BJ (cell line): ENCODE measurements around the gene DENND1A. TPM values are rescaled to one million over a fixed set of nuclear protein-coding genes. Genes with fewer than 3 reads are reported as not detected.

Experiments used
- CTCF ChIA-PET: fragments of 350-600 bp; formaldehyde crosslinking; extraction: SDS; loops from one replicate; lab custom pipeline; 2021; ENCODE audit warnings: antibody characterized with exemption, inconsistent platforms; lab: Yijun Ruan, JAX
- POLR2A ChIA-PET: fragments of 300-600 bp; sonication (Branson Sonifier 250); formaldehyde crosslinking; extraction: SDS; loops from one replicate; lab custom pipeline; 2021; ENCODE audit warnings: antibody characterized with exemption; lab: Charles Lee
- DNase-seq: peaks from one replicate; pipeline ENCODE4 v3.0.0-alpha.2; 2011; ENCODE audit warnings: low read depth
- H3K27me3 ChIP-seq: 2 replicates; pipeline ENCODE4 v1.6.0; 2011; ENCODE audit warnings: low read length; ENCODE audit not compliant: control insufficient read depth, insufficient read depth
- H3K36me3 ChIP-seq: 2 replicates; pipeline ENCODE4 v1.5.1; 2011; ENCODE audit warnings: low read length; ENCODE audit not compliant: control insufficient read depth, insufficient read depth
- H3K4me3 ChIP-seq: 2 replicates; pipeline ENCODE4 v1.5.1; 2011; ENCODE audit warnings: low read depth, mild to moderate bottlenecking, control low read depth, low read length
- CTCF ChIP-seq: IDR thresholded peaks from 2 replicates; pipeline ENCODE4 v1.5.1; 2011; ENCODE audit warnings: low read depth, mild to moderate bottlenecking, control low read depth, inconsistent platforms, low read length, moderate library complexity; ENCODE audit not compliant: insufficient read depth
- polyA plus RNA-seq: library from polyadenylated mRNA; depleted of rRNA; stranded (reverse); fragments of >200 nt; gene quantifications from 2 replicates; pipeline ENCODE4 v1.2.3, GENCODE V29; 2011

DENND1A gene
- polyA plus RNA-seq, 1 experiment: 24.0 TPM

- no peak for TF ChIP-seq CTCF
- no peak for DNase-seq
- H3K36me3 ChIP-seq: no peaks in the 10 kb centered on the region
- ChIA-PET POLR2A (no interaction called here), CTCF (interaction anchor here (0.7 to 1.6 kb wide), 2 partner anchors 10 to 547 kb away, joined by 4 read pairs; no protein-coding TSS in a partner anchor)
- H3K4me3 ChIP-seq: no peak overlapping the region
- H3K27me3 ChIP-seq: no peaks in the 10 kb centered on the region
These were observed 219.6 kb downstream of the DENND1A start for GRCh38 chr9:123710299-123710698.

GRCh38 chr9:123702483-123702882, 227.4 kb downstream of the DENND1A start:
- POLR2A ChIA-PET: no interaction called here
- Histone ChIP-seq H3K27me3 (no peaks in the 10 kb centered on the region), H3K4me3 (no peak overlapping the region), H3K36me3 (no peaks in the 10 kb centered on the region)
- CTCF ChIA-PET: interaction anchor here (1.1 kb wide), 1 partner anchor 9 kb away, joined by 3 read pairs; no protein-coding TSS in a partner anchor
- no peak for DNase-seq
- no peak for TF ChIP-seq CTCF

- DNase-seq: no peak
- no peak for TF ChIP-seq CTCF
- POLR2A ChIA-PET: no interaction called here
These were observed 232.2 kb downstream of the DENND1A start for GRCh38 chr9:123697686-123698085.

GRCh38 chr9:123696476-123696875, 233.4 kb downstream of the DENND1A start:
- CTCF ChIA-PET: no interaction called here
- Histone ChIP-seq H3K27me3 (no peaks in the 10 kb centered on the region), H3K4me3 (no peak overlapping the region), H3K36me3 (no peaks in the 10 kb centered on the region; the same call in 1 of the 2 replicates)
- DNase-seq: no peak
- POLR2A ChIA-PET: interaction anchor here (0.6 to 0.7 kb wide), 3 partner anchors 22 to 475 kb away, joined by 3 to 10 read pairs (median 3); no protein-coding TSS in a partner anchor
- TF ChIP-seq CTCF: no peak

More at GRCh38 chr9:123697686-123698085, 232.2 kb downstream of the DENND1A start:
- Histone ChIP-seq H3K27me3 (no peaks in the 10 kb centered on the region), H3K4me3 (no peak overlapping the region), H3K36me3 (no peaks in the 10 kb centered on the region; the same call in 1 of the 2 replicates)
- CTCF ChIA-PET: no interaction called here

GRCh38 chr9:123695386-123695785, 234.5 kb downstream of the DENND1A start:
- POLR2A ChIA-PET: no interaction called here
- Histone ChIP-seq H3K27me3 (no peaks in the 10 kb centered on the region), H3K36me3 (no peaks in the 10 kb centered on the region; the same call in 1 of the 2 replicates), H3K4me3 (no peak overlapping the region)
- DNase-seq: no peak
- no peak for TF ChIP-seq CTCF
- CTCF ChIA-PET: interaction anchor here (1.5 kb wide), 1 partner anchor 346 kb away, joined by 4 read pairs; no protein-coding TSS in a partner anchor
